KOPT-K1 (cell line): ENCODE data around the gene CAMK2N1.

Experiments used
- H3K27ac ChIP-seq: fragments of 200-600 bp; sonication (generic); 2 replicates; pipeline ENCODE4 v1.5.1; 2016; ENCODE audit warnings: antibody characterized with exemption, mild to moderate bottlenecking, low read depth, low read length; ENCODE audit not compliant: poor library complexity, severe bottlenecking
- H3K36me3 ChIP-seq: fragments of 200-600 bp; sonication (generic); 2 replicates; pipeline ENCODE4 v1.5.1; 2017; ENCODE audit warnings: antibody characterized with exemption, mild to moderate bottlenecking, low read length, moderate library complexity; ENCODE audit not compliant: insufficient read depth
- H3K9me3 ChIP-seq: fragments of 200-600 bp; sonication (generic); 2 replicates; pipeline ENCODE4 v1.5.1; 2017; ENCODE audit warnings: antibody characterized with exemption, low read length, mild to moderate bottlenecking; ENCODE audit not compliant: insufficient read depth, poor library complexity, severe bottlenecking

CAMK2N1 gene

DNA sequence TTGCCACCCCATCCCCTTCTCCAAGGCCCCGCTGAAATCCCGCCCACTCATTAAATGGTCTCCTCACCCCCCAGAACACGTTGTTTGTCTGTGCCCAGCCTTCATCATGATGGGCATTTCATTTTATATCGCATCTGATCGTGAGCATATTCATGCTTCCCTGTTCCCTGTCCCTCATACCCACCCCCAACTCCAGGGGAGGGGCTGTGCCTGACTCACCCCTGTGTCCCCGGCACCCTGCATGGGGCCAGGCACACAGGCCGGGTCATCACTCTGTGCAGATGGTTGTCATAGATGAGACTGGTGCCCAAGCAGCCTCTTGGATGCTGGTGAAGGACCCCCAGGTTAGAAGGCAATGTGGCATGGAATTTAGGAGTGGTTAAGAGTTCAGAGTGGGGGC is 11.0 kb downstream of the CAMK2N1 start:
- Histone ChIP-seq H3K9me3 (no peaks in the 10 kb centered on the region), H3K27ac (no peak overlapping the region), H3K36me3 (no peaks in the 10 kb centered on the region)

DNA sequence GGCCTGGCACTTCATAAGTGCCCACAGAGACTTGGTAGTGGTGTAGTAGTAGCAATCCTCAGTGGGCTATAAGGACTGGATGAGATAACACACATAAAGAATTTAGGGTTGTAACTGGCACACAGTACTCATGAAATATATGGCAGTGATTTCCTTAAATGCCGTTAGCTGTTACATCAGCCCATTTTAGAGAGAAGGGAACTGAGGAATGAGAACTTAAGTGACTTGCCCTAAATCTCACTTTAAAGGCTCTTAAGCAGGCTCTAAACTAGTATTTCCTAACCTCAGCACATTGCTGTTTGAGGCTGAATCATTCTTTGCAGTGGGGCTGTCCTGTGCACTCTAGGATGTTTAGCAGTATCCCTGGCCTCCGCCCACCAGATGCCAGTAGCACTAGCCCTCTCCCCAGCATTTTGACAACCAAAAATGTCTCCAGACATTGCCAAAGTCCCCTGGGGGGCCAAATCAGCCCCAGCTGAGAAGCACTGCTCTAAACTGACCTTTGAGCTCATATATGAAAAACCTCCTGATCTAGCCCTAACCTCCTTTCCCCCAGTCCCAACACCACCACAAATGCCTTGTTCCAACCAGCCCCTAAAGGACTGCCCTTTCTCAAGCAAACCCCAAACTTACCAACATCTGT is 11.6 kb downstream of the CAMK2N1 start:
- Histone ChIP-seq H3K36me3 (no peaks in the 10 kb centered on the region), H3K27ac (no peak overlapping the region), H3K9me3 (no peaks in the 10 kb centered on the region)

DNA sequence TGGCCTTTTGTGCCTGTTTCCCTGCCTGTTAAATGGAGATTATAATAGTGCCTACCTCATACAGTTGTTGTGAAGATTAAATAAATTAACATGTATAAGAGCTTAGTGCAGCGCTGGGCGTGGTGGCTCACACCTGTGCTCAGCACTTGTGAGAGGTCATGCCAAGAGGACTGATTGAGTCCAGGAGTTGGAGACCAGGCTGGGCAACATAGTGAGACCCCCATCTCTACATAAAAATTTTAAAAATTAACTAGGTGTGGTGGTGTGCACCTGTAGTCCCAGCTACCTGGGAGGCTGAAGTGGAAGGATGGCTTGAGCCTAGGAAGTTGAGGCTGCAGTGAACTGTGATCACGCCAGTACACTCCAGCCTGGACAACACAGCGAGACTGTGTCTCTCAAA is 12.1 kb downstream of the CAMK2N1 start:
- Histone ChIP-seq H3K27ac (no peak overlapping the region), H3K36me3 (no peaks in the 10 kb centered on the region), H3K9me3 (no peaks in the 10 kb centered on the region)

DNA sequence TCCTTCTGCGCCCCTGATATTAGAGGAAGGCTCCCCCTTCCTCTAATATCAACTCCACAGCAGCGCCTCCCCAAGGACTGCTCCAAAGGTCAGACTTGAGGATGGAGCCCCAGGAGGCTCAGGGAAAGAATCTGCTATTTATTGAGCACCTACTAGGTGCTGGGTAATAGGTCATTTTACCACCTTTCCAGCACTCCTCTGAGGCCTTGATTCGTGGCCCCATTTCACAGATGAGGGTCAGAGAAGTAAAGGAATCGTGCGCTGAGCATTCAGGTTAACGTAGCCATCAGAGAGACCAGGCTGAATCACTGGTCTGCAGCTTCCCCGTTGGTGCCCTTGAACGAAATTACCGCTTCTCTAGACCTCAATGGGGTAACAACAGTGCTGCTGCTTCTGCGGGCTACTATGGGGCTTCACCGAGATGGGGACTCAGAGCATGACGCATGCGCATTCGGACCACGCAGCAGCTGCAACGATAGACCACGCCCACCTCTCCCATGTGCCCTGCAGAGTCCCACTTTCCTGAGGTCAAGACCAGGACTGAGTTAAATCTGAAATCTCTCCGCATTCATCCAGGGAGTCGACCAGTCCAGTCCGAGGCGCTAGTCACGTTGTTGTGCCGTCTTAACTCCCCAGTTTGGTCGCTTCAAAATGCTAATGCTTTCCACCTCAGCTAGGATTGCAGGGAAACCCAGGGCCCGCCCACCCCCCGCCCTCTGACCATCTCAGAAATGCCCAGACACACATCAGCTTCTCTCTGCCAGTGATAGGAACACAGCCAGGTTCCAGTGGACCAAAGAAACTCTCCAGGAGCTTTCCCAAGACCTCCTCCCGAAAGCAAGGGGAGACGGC is 12.9 kb downstream of the CAMK2N1 start:
- no peaks in the 10 kb centered on the region for H3K36me3 ChIP-seq
- H3K27ac ChIP-seq, result no peak overlapping the region
- no peaks in the 10 kb centered on the region for H3K9me3 ChIP-seq

DNA sequence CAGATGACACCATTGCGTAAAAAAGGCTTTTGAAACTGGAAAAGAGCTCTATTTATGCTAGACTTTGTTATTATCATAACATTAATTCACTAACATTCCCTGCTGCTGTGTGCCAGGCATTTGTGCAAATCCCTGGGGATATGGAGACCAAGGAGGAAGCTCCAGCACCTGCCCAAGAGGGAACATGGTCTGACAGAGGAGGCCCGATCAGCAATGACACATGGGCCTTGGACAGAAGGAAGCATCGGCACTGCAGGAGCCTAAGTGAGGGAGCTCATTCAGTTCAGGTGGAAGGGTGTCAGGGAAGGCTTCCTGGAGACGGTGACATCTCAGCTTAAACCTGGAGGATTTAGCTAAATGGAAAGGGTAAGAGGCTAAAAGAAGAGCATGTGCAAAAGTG is 13.9 kb downstream of the CAMK2N1 start:
- Histone ChIP-seq H3K36me3 (no peaks in the 10 kb centered on the region), H3K27ac (no peak overlapping the region), H3K9me3 (no peaks in the 10 kb centered on the region)

DNA sequence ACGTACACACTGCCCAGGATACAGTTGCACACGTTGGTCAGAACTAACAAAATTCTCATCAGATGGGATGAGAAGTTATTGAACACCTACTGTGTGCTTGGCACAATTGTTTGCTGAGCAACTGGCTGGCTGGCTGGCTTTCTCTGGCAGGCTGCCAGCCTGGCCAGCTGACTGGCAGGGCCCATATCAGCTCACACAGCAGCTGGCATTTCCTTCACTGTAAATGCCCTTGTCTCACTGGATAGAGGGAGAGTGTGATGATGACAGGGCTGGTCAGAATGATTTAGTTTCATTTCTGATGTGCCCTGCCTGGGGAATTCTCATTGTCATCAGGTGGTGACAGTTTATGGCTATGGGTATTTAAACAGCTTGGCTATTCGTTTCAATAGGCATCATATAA is 15.8 kb downstream of the CAMK2N1 start:
- no peaks in the 10 kb centered on the region for H3K36me3 ChIP-seq
- H3K27ac ChIP-seq, result no peak overlapping the region
- H3K9me3 ChIP-seq, result no peaks in the 10 kb centered on the region

DNA sequence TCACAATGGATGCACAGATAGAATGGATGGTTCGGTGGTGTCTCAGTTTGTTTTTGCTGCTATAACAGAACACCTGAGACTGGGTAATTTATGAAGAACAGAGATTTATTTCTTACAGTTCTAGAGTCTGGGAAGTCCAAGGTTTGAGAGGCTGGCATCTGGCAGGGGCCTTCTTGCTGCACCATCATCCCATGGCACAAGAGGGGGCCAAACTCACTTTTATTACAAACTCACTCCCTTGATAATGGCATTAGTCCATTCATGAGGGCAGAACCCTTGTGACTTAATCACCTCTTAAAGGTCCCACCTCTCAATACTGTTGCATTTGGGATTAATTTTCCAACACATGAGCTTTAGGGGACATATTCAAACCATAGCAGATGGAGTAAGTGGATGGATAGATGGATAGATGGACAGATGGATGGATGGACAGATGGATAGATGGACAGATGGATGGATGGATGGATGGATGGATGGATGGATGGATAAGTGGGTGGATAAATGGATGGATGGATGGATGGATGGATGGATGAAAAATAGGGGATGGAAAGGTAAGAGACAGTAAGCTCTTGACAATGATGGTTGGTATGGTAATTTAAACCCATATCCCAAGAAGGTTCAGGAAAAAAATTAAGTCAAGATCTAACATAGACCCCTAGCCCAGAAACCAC is 16.5 kb downstream of the CAMK2N1 start:
- Histone ChIP-seq H3K9me3 (no peaks in the 10 kb centered on the region), H3K27ac (no peak overlapping the region), H3K36me3 (no peaks in the 10 kb centered on the region)

DNA sequence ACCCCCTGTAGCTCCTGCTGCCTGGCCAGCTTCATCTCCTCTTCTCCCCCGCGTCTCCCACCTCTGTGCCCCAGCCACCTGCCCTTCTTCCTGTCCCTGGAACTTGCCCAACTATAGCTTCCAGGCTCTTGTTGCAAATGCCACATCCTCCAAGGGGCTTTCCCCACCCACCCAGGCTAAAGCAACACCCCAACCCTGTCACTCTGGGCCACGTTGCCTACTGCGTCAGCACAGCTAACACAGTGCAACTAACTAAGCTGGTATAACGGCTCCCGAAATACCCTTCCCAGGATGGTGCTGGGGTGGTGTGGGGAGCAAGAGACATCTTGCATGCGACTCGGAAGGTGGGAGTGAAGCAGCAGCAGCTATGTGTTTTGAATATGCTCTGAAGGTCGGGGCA is 19.7 kb downstream of the CAMK2N1 start:
- peaks cover 8% of the 10 kb centered on the region for H3K9me3 ChIP-seq
- no peak overlapping the region for H3K27ac ChIP-seq

DNA sequence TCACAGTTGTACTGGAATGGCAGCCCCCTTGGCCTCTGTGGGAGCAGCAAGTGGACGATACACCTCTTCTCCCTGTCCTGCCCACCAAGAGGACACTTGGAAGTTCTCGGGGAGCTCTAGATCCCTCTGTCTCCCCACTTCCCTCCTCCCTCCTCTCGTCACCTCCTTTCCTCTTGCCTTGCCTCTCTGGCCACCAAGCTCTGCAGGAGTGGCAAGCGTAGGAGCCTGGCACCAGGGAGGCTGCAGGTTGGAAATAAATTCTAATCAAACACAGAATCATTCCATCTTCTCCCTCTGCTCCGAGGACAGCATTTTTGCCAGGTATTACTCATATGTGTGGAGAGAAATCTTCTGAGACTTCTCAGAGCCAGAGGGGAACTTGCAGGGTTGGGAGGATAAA is 20.8 kb downstream of the CAMK2N1 start:
- no peaks in the 10 kb centered on the region for H3K36me3 ChIP-seq
- peaks cover 8% of the 10 kb centered on the region for H3K9me3 ChIP-seq
- H3K27ac ChIP-seq, result no peak overlapping the region

More for the DNA sequence above, 19.7 kb downstream of the CAMK2N1 start:
- H3K36me3 ChIP-seq, result no peaks in the 10 kb centered on the region

DNA sequence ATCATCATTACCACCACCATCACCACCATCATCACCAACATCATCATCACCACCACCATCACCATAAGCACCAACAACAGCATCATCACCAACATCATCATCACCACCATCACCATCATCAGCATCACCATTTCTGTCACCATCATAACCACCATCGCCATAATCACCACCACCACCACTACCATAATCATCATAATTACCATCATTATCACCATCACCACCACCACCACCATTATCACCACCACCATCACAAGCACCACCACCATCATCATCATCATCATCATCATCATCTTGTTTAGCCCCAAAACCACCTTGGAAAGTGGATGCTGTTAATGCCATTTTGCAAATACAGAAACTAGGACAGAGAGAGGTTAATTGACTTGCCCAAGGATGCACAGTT is 22.5 kb downstream of the CAMK2N1 start:
- H3K27ac ChIP-seq, result no peak overlapping the region
- no peaks in the 10 kb centered on the region for H3K36me3 ChIP-seq
- peaks cover 8% of the 10 kb centered on the region for H3K9me3 ChIP-seq

DNA sequence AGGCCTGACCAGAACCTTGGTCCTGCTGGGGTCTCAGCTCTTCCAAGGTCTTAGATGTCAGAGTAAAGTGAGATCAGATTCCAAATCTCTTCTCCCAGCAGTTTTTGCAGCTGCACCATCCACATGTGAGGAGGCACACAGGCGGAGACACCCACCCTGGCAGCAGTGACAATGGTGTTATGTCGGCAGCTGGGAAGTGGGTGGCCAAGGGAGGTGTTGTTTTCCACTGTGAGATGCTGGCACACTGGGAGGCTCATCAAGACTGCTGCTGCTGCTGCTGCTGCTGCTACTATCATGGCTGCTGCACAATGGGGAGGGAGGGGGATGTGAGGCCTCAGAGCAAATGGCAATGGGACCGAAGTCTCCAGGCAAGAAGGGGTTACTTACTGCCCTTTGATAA is 23.6 kb downstream of the CAMK2N1 start:
- Histone ChIP-seq H3K36me3 (no peaks in the 10 kb centered on the region), H3K27ac (no peak overlapping the region), H3K9me3 (peaks cover 8% of the 10 kb centered on the region)

DNA sequence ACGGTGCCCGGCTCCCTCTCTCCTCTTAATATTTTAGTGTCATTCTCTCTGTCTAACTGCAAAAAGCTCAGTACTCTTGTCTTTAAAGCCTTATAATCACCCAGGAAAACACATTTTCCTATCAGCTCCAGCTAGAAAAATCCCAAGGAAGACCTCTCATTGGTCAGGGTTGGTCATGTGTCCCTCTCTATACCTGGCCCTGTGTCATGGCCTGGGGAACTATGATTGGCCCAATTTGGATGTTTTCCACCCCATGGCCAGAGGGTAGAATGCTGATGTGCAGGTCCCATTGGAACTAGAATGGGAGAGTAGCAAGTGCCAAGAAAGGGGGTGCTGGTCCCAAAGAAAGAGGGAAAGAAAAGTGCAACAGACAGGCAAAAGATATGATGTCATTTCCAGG is 27.3 kb downstream of the CAMK2N1 start:
- H3K27ac ChIP-seq, result no peak overlapping the region
- peaks cover 8% of the 10 kb centered on the region for H3K9me3 ChIP-seq
- no peaks in the 10 kb centered on the region for H3K36me3 ChIP-seq

DNA sequence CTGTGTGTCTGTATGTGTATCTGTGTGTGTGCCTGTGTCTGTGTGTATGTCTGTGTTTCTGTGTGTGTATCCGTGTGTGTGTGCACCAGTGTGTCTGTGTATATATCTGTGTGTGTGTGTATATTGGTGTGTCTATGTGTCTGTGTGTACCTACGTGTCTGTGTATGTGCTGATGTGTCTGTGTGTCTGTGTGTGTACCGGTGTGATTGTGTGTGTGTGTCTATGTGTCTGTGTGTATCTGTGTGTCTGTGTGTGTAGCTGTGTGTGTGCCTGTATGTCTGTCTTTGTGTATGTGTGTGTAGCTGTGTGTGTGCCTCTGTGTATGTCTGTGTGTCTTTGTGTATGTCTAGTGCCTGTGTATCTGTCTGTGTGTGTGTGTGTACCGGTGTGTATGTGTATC is 32.0 kb downstream of the CAMK2N1 start:
- H3K9me3 ChIP-seq, result no peaks in the 10 kb centered on the region
- no peaks in the 10 kb centered on the region for H3K36me3 ChIP-seq
- no peak overlapping the region for H3K27ac ChIP-seq

DNA sequence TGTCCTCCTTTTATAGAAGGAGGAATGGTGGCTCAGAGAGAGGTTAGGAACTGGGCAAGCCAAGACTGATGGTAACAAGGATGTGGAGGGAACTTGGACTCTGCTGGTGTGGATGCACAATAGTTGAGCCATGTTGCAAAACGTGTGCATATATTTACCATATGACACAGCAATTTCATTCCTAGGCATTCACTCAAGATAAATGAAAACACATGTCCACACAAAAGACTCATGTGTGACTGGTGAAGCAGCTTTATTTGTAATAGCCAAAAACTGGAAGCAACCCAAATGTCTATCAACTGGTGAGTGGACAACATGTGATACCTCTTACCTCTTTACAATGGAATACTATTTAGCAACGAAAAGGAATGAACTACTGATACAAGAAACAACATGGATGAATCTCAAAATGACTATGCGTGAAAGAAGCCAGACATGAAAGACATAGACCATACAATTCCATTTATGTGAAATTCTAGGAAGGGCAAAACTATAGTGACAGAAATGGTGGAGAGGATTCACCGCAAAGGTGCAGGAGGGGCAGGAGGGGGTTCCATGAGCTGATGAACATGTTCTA is 36.2 kb downstream of the CAMK2N1 start:
- no peaks in the 10 kb centered on the region for H3K9me3 ChIP-seq
- no peaks in the 10 kb centered on the region for H3K36me3 ChIP-seq
- no peak overlapping the region for H3K27ac ChIP-seq

DNA sequence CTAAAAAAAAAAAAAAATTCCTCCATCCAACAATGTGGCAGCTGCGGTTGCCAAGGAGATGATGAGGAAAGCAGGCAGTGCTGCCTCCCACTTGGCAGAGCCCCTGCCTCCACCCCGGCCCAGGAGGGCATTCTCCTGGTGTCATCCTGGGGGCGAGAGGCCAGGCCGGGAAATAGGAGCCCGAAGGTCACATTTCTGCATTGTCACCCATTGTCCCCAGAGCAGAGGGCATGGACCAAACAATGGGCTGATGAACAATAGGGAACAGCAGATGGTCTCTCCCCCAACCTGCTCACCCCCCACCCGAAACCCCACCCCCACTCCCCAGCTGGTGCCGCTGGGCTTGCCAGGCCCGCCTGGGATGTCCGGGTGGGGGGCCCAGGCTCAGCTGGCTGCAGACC is 37.3 kb downstream of the CAMK2N1 start:
- H3K36me3 ChIP-seq, result no peaks in the 10 kb centered on the region
- H3K27ac ChIP-seq, result no peak overlapping the region

More for the DNA sequence above, 37.3 kb downstream of the CAMK2N1 start:
- H3K9me3 ChIP-seq, result no peaks in the 10 kb centered on the region
